Measurements from ENCODE around the gene THAP2.
A peak's percentile ranks its signal among the peaks of the same experiment; 100 is the strongest.

THAP2 gene

GRCh38 chr12:71663561-71664410 is at the start of gene THAP2, which contains the start of gene ZFC3H1:
Gene THAP2, plus strand, starts transcription at chr12:71664301. Its CDS starts 209 bp downstream, at chr12:71664510.
Gene ZFC3H1, minus strand, starts transcription at chr12:71663848. Its CDS starts 238 bp downstream, at chr12:71663610.
- peak; percentile 93 for DNase-seq (ENCODE audit: low spot score)

- DNase-seq (ENCODE audit: low spot score) = no peak
Observed at GRCh38 chr12:71621938-71622337, 42.2 kb upstream of the THAP2 start.

- DNase-seq (ENCODE audit: low spot score) = no peak
Observed at GRCh38 chr12:71625476-71625875, 38.6 kb upstream of the THAP2 start.

GRCh38 chr12:71626098-71626497 is 38.0 kb upstream of the THAP2 start:
- DNase-seq (ENCODE audit: low spot score) = no peak

- DNase-seq (ENCODE audit: low spot score) = no peak
Observed at GRCh38 chr12:71626768-71627167, 37.3 kb upstream of the THAP2 start.

- no peak for DNase-seq (ENCODE audit: low spot score)
Observed at GRCh38 chr12:71627438-71628002, 36.6 kb upstream of the THAP2 start.

GRCh38 chr12:71636704-71637115 is 27.4 kb upstream of the THAP2 start:
- peak; percentile 60 for DNase-seq (ENCODE audit: low spot score)

- DNase-seq (ENCODE audit: low spot score) = no peak
Observed at GRCh38 chr12:71638499-71638898, 25.6 kb upstream of the THAP2 start.

GRCh38 chr12:71639341-71639760 is 24.8 kb upstream of the THAP2 start:
- no peak for DNase-seq (ENCODE audit: low spot score)

GRCh38 chr12:71640316-71640715 is 23.8 kb upstream of the THAP2 start:
- DNase-seq (ENCODE audit: low spot score) = no peak

- DNase-seq (ENCODE audit: low spot score) = no peak
Observed at GRCh38 chr12:71641390-71641789, 22.7 kb upstream of the THAP2 start.

GRCh38 chr12:71642264-71642663 is 21.8 kb upstream of the THAP2 start:
- no peak for DNase-seq (ENCODE audit: low spot score)

GRCh38 chr12:71645268-71645667 is 18.8 kb upstream of the THAP2 start:
- no peak for DNase-seq (ENCODE audit: low spot score)

GRCh38 chr12:71646512-71646911 is 17.6 kb upstream of the THAP2 start:
- DNase-seq (ENCODE audit: low spot score) = no peak

- no peak for DNase-seq (ENCODE audit: low spot score)
Observed at GRCh38 chr12:71648537-71648936, 15.6 kb upstream of the THAP2 start.

GRCh38 chr12:71649401-71649800 is 14.7 kb upstream of the THAP2 start:
- no peak for DNase-seq (ENCODE audit: low spot score)

- DNase-seq (ENCODE audit: low spot score) = peak; percentile 20
Observed at GRCh38 chr12:71652656-71653055, 11.4 kb upstream of the THAP2 start.

- no peak for DNase-seq (ENCODE audit: low spot score)
Observed at GRCh38 chr12:71653137-71653536, 11.0 kb upstream of the THAP2 start.

GRCh38 chr12:71654200-71654599 is 9.9 kb upstream of the THAP2 start:
- DNase-seq (ENCODE audit: low spot score) = no peak

- DNase-seq (ENCODE audit: low spot score) = no peak
Observed at GRCh38 chr12:71655495-71655894, 8.6 kb upstream of the THAP2 start.

- no peak for DNase-seq (ENCODE audit: low spot score)
Observed at GRCh38 chr12:71655907-71656306, 8.2 kb upstream of the THAP2 start.

- no peak for DNase-seq (ENCODE audit: low spot score)
Observed at GRCh38 chr12:71656740-71657139, 7.4 kb upstream of the THAP2 start.

- DNase-seq (ENCODE audit: low spot score) = peak; percentile 57
Observed at GRCh38 chr12:71661977-71662530, 2.0 kb upstream of the THAP2 start.
